ENCODE data around the gene LSM8. TPM values are rescaled to one million over a fixed set of nuclear protein-coding genes. Genes with fewer than 3 reads are reported as not detected.

Gene LSM8
- total RNA-seq, 1 donor from 2014 or later = 36.5 TPM

DNA sequence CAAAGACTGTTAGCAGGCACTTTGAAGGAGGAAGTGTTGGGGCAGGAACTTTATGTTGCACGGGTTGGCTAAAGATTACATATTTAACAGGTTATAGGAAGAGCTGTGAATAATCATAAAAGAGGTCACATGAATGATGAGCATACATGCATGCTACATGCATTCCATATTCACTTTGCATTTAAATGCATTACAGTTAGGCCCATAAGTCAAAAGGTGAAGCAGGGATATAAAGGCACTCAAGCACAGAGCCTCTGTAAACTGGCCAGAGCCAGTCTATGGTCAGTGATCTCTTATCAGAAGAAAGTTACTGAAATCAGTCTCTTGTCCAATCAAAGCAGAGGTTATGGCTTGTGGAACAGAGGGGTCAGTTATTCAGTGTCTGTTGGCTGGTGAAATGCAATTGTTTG, 33.3 kb downstream of the LSM8 start:
- H3K27me3 Mint-ChIP-seq (ENCODE audit: unreplicated experiment) = no peaks in the 10 kb centered on the region
- H3K9me3 Mint-ChIP-seq (ENCODE audit: unreplicated experiment) = no peaks in the 10 kb centered on the region
- no peak overlapping the region for H3K27ac Mint-ChIP-seq (ENCODE audit: unreplicated experiment)
- no peaks in the 10 kb centered on the region for H3K36me3 Mint-ChIP-seq (ENCODE audit: unreplicated experiment)
- H3K4me1 Mint-ChIP-seq (ENCODE audit: low read depth, unreplicated experiment) = no peaks in the 10 kb centered on the region
- DNase-seq = no peak
- H3K4me3 Mint-ChIP-seq (ENCODE audit: unreplicated experiment) = no peak overlapping the region
- no peak for TF ChIP-seq CTCF (IDR thresholded peaks at IDR 0.05; ENCODE audit: partially characterized antibody, unreplicated experiment)

GRCh38 chr7:118218413-118219156, 34.6 kb downstream of the LSM8 start:
- no peaks in the 10 kb centered on the region for H3K9me3 Mint-ChIP-seq (ENCODE audit: unreplicated experiment)
- no peaks in the 10 kb centered on the region for H3K36me3 Mint-ChIP-seq (ENCODE audit: unreplicated experiment)
- no peak overlapping the region for H3K4me3 Mint-ChIP-seq (ENCODE audit: unreplicated experiment)
- no peak for DNase-seq
- no peak for TF ChIP-seq CTCF (IDR thresholded peaks at IDR 0.05; ENCODE audit: partially characterized antibody, unreplicated experiment)
- no peak overlapping the region for H3K27ac Mint-ChIP-seq (ENCODE audit: unreplicated experiment)
- H3K27me3 Mint-ChIP-seq (ENCODE audit: unreplicated experiment) = no peaks in the 10 kb centered on the region
- no peaks in the 10 kb centered on the region for H3K4me1 Mint-ChIP-seq (ENCODE audit: low read depth, unreplicated experiment)

DNA sequence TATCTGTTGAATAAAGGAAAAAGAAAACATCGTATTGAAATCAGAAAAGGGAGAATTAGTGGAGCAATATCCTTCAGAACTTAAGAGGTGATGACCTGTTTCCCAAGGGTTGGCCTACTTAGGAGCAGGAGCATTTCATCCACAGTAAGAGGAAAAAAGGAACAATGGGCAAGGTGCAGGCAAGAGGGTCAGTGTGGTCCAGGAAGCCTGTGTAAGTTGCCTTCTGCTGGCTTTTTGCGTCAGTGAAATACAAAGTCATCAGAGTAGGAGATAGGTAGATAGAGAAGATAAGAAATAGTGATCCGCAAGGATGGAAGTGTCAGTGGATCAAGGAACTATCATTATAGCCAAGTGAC, 35.2 kb downstream of the LSM8 start:
- Mint-ChIP-seq H3K9me3 (ENCODE audit: unreplicated experiment) (no peaks in the 10 kb centered on the region), H3K27me3 (ENCODE audit: unreplicated experiment) (no peaks in the 10 kb centered on the region), H3K27ac (ENCODE audit: unreplicated experiment) (no peak overlapping the region), H3K36me3 (ENCODE audit: unreplicated experiment) (no peaks in the 10 kb centered on the region), H3K4me1 (ENCODE audit: low read depth, unreplicated experiment) (no peaks in the 10 kb centered on the region), H3K4me3 (ENCODE audit: unreplicated experiment) (no peak overlapping the region)
- TF ChIP-seq CTCF (IDR thresholded peaks at IDR 0.05; ENCODE audit: partially characterized antibody, unreplicated experiment) = no peak
- no peak for DNase-seq

GRCh38 chr7:118220583-118220982, 36.6 kb downstream of the LSM8 start:
- H3K4me1 Mint-ChIP-seq (ENCODE audit: low read depth, unreplicated experiment) = no peaks in the 10 kb centered on the region
- H3K4me3 Mint-ChIP-seq (ENCODE audit: unreplicated experiment) = no peak overlapping the region
- H3K27me3 Mint-ChIP-seq (ENCODE audit: unreplicated experiment) = no peaks in the 10 kb centered on the region
- TF ChIP-seq CTCF (IDR thresholded peaks at IDR 0.05; ENCODE audit: partially characterized antibody, unreplicated experiment) = no peak
- H3K27ac Mint-ChIP-seq (ENCODE audit: unreplicated experiment) = no peak overlapping the region
- no peaks in the 10 kb centered on the region for H3K9me3 Mint-ChIP-seq (ENCODE audit: unreplicated experiment)
- no peak for DNase-seq
- no peaks in the 10 kb centered on the region for H3K36me3 Mint-ChIP-seq (ENCODE audit: unreplicated experiment)

GRCh38 chr7:118222591-118222990, 38.6 kb downstream of the LSM8 start:
- H3K4me3 Mint-ChIP-seq (ENCODE audit: unreplicated experiment) = no peak overlapping the region
- no peaks in the 10 kb centered on the region for H3K27me3 Mint-ChIP-seq (ENCODE audit: unreplicated experiment)
- H3K36me3 Mint-ChIP-seq (ENCODE audit: unreplicated experiment) = no peaks in the 10 kb centered on the region
- DNase-seq = no peak
- no peaks in the 10 kb centered on the region for H3K4me1 Mint-ChIP-seq (ENCODE audit: low read depth, unreplicated experiment)
- TF ChIP-seq CTCF (IDR thresholded peaks at IDR 0.05; ENCODE audit: partially characterized antibody, unreplicated experiment) = no peak
- no peaks in the 10 kb centered on the region for H3K9me3 Mint-ChIP-seq (ENCODE audit: unreplicated experiment)
- H3K27ac Mint-ChIP-seq (ENCODE audit: unreplicated experiment) = no peak overlapping the region

Measured in glutamatergic neuron (in vitro differentiated cells).